HG03060 (cell line): ENCODE data around the gene TRPV5.
"Not testable (repeated sequence)": the region's sequence is repeated elsewhere in the genome, so short reads cannot be mapped to it uniquely, and the experiment has no call there.

ENCODE experiments used
- ATAC-seq: cut with Tn5 transposase; IDR thresholded peaks from one replicate; pipeline ENCODE4 v1.9.1; 2021; ENCODE audit warnings: low read depth, moderate number of reproducible peaks; ENCODE audit not compliant: unreplicated experiment

Gene TRPV5

DNA sequence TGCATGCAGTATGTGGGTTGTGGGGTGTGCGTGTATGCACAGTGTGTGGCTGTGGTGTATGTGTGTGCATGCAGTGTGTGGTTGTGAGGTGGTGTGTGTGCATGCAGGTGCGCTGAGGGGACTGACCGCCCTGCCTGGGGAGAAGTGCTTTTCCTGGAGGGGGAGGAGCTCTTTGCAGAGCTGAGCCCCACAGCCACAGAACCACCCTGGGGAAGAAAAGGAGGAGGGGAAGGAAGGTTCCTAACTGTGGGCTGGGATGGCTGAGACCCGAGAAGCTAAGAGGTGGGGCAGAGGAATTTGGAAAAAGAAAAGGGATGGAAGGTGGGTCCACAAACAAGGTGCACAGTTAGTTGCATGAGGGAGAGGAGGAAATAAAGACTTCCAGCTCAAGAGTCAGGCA lies at the start of gene TRPV5:
TSS of gene TRPV5 (minus strand) at position 123 of the 400 bp plus-strand sequence. CDS start 287 bp downstream, outside the sequence.
- no peak for ATAC-seq

- not testable (repeated sequence) for ATAC-seq
Measured at GRCh38 chr7:142978402-142978801, 44.9 kb upstream of the TRPV5 start.

- ATAC-seq: no peak
Measured at GRCh38 chr7:142974626-142975025, 41.1 kb upstream of the TRPV5 start.

- no peak for ATAC-seq
Measured at GRCh38 chr7:142969183-142969582, 35.6 kb upstream of the TRPV5 start.

- ATAC-seq: no peak
Measured at GRCh38 chr7:142968229-142968628, 34.7 kb upstream of the TRPV5 start.

- ATAC-seq: no peak
Measured at GRCh38 chr7:142964502-142965246, 31.1 kb upstream of the TRPV5 start.

- no peak for ATAC-seq
Measured at GRCh38 chr7:142963993-142964392, 30.4 kb upstream of the TRPV5 start.

DNA sequence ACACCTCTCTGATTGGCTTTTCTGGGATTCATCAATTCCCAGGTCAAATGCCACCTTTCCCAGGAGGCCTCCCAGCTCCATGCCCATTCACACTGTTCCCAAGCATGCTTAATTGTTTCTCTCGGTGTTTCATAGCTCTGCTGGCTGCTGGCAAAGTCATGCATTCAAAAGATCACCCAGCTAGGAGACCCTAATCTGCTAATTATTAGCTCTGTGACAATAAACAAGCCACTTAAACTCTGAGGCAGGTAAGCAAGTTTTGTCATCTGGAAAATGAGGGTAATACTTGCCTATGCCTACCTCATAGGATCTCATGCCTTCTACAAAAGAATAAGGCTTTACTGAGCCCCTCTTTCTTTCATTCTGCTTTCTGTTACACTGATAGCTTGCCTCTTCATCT lies 29.4 kb upstream of the TRPV5 start:
- no peak for ATAC-seq

GRCh38 chr7:142961973-142962926 lies 28.7 kb upstream of the TRPV5 start, which contains the start of gene KEL:
KEL (minus strand) TSS chr7:142962363; CDS start chr7:142962206, 157 bp downstream.
- ATAC-seq: no peak

DNA sequence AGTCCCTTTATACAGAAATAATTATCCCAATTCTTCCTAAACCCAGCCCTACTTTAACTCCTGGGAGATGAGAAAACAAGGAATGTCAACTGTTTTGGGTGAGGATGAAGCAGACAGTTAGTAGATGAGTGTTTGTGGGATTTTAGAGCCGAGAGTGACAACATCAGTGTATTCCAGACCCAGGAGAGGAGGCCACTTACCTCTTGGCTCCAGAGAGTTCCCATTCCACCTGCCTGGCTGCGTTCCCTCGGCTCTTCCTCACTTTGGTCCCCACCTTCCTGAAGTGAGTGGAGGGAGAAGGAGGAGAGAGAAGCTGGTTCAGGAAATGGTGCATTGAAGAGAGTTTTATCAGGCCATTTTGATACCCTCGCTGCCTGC lies 28.0 kb upstream of the TRPV5 start:
- ATAC-seq: no peak

- no peak for ATAC-seq
Measured at GRCh38 chr7:142960955-142961512, 27.5 kb upstream of the TRPV5 start.

DNA sequence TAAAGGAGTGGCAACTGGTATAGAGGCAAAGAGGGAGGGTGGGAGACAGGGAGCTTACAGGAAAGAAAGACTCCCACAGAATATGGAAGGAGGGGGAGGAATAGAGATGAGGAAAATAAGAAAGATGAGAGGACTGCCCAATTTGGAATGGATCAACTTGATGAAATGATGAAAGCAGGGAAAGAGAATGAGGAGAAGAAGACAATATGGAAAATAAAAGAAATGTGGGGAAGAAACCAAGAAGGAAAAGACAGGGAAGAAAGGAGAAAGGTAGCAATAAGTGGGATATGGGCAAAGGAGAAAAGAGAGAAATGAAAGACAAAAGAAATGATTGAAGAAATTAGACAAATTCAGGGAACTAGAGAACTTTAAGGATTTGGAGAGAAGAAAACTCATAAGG lies 25.7 kb upstream of the TRPV5 start:
- ATAC-seq: no peak

DNA sequence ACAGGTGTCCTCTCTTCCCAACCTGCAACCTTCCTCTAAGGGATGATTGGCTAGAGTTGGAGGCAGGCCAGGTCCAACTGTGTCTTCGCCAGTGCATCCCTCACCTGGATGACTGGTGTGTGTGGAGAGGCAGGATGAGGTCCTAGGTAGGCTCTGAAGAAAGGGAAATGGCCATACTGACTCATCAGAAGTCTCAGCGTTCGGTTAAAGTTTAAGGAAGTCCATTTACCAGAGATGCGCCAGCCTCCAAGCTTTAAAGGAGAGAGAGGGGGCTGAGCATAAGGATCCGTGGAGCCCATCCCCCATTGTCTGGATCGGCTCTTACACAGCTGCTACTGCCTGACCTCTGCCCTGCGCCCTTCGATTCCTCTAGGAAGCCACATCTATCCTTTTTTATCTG lies 24.2 kb upstream of the TRPV5 start:
- no peak for ATAC-seq

- ATAC-seq: no peak
Measured at GRCh38 chr7:142956951-142957623, 23.5 kb upstream of the TRPV5 start.

- ATAC-seq: peak; percentile 52
Measured at GRCh38 chr7:142954680-142955268, 21.2 kb upstream of the TRPV5 start.

DNA sequence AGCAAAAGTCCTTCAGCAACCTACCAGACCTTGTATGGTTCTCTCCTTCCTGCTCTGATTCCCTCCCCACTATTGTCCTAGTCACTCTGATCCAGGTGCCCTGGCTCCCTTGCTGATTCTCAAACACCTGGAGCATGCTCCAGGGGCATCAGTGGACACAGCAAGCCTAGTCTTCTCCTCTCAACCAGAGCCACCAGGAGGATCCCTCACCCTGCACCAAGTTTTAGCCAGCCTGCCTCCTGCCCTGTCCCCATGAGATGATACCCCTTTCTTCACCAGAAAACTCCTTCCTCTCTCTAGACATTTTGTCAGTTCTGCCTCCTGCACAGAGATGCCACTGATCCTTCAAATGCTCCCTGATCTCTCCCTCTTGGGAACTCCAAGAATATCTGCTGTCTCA lies 16.7 kb upstream of the TRPV5 start:
- ATAC-seq: no peak

GRCh38 chr7:142948603-142949002 lies 15.1 kb upstream of the TRPV5 start:
- ATAC-seq: no peak

GRCh38 chr7:142945001-142945400 lies 11.5 kb upstream of the TRPV5 start:
- ATAC-seq: no peak

DNA sequence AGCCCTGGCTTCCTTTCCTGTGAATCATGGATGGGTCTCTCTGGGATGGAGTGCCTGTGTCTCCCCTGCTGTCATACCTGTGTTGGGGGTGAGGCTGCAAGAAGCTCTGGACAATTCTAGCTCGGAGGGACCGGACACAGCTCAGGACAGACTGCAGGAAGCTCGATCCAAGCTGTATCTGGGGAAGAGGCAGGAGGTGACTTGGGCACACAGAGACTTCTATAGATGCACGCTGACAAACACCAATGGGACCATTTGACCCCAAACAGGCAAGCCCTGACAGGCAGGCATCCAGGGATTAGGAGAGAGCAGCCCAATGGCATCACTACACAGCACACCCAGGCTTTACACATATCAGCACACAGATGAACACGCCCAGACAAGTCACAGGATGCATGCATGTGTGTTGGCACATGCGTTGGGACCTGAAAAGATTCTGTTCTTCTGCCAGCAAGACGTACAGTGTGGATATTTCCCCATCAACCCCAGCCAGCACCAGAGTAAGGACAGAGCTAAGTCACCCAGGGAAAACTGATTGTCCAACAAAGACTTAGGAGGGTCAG lies 10.2 kb upstream of the TRPV5 start:
- ATAC-seq: no peak

- no peak for ATAC-seq
Measured at GRCh38 chr7:142942746-142943145, 9.2 kb upstream of the TRPV5 start.
